Activated T-helper 2 cell treated with anti-CD3 and anti-CD28 coated beads, Interferon-gamma antibody, Interleukin-2, Interleukin-4, amounts not matched to agents 10 μg/mL and 5 μg/mL and 100 μg/mL, durations not matched to agents 14 hours and 24 hours and 36 hours (primary cell): Measurements from ENCODE around the gene C12orf43. TPM values are rescaled to one million over a fixed set of nuclear protein-coding genes. Genes with fewer than 3 reads are reported as not detected.

Experiments
- DNase-seq: peaks from one replicate; pipeline ENCODE4 v3.0.0; 2021; ENCODE audit warnings: low spot score
- H3K27ac Mint-ChIP-seq: one replicate; pipeline ENCODE4 v1.8.0; 2021; ENCODE audit warnings: mixed read lengths
- H3K27me3 Mint-ChIP-seq: one replicate; pipeline ENCODE4 v1.8.0; 2021; ENCODE audit warnings: low read depth, mixed read lengths
- H3K36me3 Mint-ChIP-seq: one replicate; pipeline ENCODE4 v1.8.0; 2021; ENCODE audit warnings: low read depth, mixed read lengths
- H3K4me1 Mint-ChIP-seq: one replicate; pipeline ENCODE4 v1.8.0; 2021; ENCODE audit warnings: low read depth, mixed read lengths
- H3K4me3 Mint-ChIP-seq: one replicate; pipeline ENCODE4 v1.8.0; 2021; ENCODE audit warnings: low read depth, mild to moderate bottlenecking, moderate library complexity, mixed read lengths
- H3K9me3 Mint-ChIP-seq: one replicate; pipeline ENCODE4 v1.8.0; 2021; ENCODE audit warnings: mixed read lengths
- intact Hi-C: fragments of 100-400 bp; cut with micrococcal nuclease; formaldehyde crosslinking; loops from one replicate; pipeline ENCODE4 v1.15.1; 2023
- total RNA-seq: library from RNA; stranded (reverse); gene quantifications from 2 replicates; pipeline ENCODE4 v1.2.3, GENCODE V29; 2022

The C12orf43 gene
- total RNA-seq, 1 donor from 2014 or later: 30.3 TPM

GRCh38 chr12:120990487-120991055 lies 25.7 kb downstream of the C12orf43 start:
- H3K4me3 Mint-ChIP-seq: no peak overlapping the region
- no peak for DNase-seq
- intact Hi-C loops: no loop called here

GRCh38 chr12:120989687-120990086 lies 26.6 kb downstream of the C12orf43 start:
- Mint-ChIP-seq H3K4me1 (no peaks in the 10 kb centered on the region), H3K36me3 (no peaks in the 10 kb centered on the region), H3K4me3 (no peak overlapping the region), H3K27me3 (peaks cover 11% of the 10 kb centered on the region), H3K27ac (no peak overlapping the region), H3K9me3 (no peaks in the 10 kb centered on the region)
- no peak for DNase-seq
- intact Hi-C loops: no loop called here

More at GRCh38 chr12:120990487-120991055, 25.7 kb downstream of the C12orf43 start:
- Mint-ChIP-seq H3K36me3 (no peaks in the 10 kb centered on the region), H3K27me3 (peaks cover 18% of the 10 kb centered on the region), H3K4me1 (no peaks in the 10 kb centered on the region), H3K27ac (no peak overlapping the region), H3K9me3 (no peaks in the 10 kb centered on the region)

GRCh38 chr12:120988658-120989057 lies 27.6 kb downstream of the C12orf43 start:
- H3K4me1 Mint-ChIP-seq: no peaks in the 10 kb centered on the region
- intact Hi-C loops: no loop called here
- H3K9me3 Mint-ChIP-seq: no peaks in the 10 kb centered on the region
- no peak for DNase-seq
- H3K27ac Mint-ChIP-seq: no peak overlapping the region
- H3K36me3 Mint-ChIP-seq: no peaks in the 10 kb centered on the region
- peaks cover 8% of the 10 kb centered on the region for H3K27me3 Mint-ChIP-seq
- H3K4me3 Mint-ChIP-seq: no peak overlapping the region

- Mint-ChIP-seq H3K36me3 (no peaks in the 10 kb centered on the region), H3K4me1 (no peaks in the 10 kb centered on the region), H3K4me3 (no peak overlapping the region), H3K27ac (no peak overlapping the region), H3K9me3 (no peaks in the 10 kb centered on the region), H3K27me3 (peaks cover 8% of the 10 kb centered on the region)
- DNase-seq: no peak
- intact Hi-C loops: no loop called here
Observed at GRCh38 chr12:120988234-120988633, 28.1 kb downstream of the C12orf43 start.

- H3K27ac Mint-ChIP-seq: no peak overlapping the region
- intact Hi-C loops: no loop called here
- H3K4me1 Mint-ChIP-seq: no peaks in the 10 kb centered on the region
- no peak overlapping the region for H3K4me3 Mint-ChIP-seq
- H3K36me3 Mint-ChIP-seq: no peaks in the 10 kb centered on the region
- DNase-seq: no peak
- no peaks in the 10 kb centered on the region for H3K9me3 Mint-ChIP-seq
- H3K27me3 Mint-ChIP-seq: no peaks in the 10 kb centered on the region
Observed at GRCh38 chr12:120984351-120984898, 31.9 kb downstream of the C12orf43 start.

- no peaks in the 10 kb centered on the region for H3K36me3 Mint-ChIP-seq
- no peaks in the 10 kb centered on the region for H3K9me3 Mint-ChIP-seq
- intact Hi-C loops: no loop called here
- no peaks in the 10 kb centered on the region for H3K27me3 Mint-ChIP-seq
- no peaks in the 10 kb centered on the region for H3K4me1 Mint-ChIP-seq
- no peak for DNase-seq
- H3K27ac Mint-ChIP-seq: no peak overlapping the region
- no peak overlapping the region for H3K4me3 Mint-ChIP-seq
Observed at GRCh38 chr12:120983759-120984158, 32.5 kb downstream of the C12orf43 start.

- no peaks in the 10 kb centered on the region for H3K27me3 Mint-ChIP-seq
- H3K27ac Mint-ChIP-seq: no peak overlapping the region
- intact Hi-C loops: no loop called here
- no peaks in the 10 kb centered on the region for H3K9me3 Mint-ChIP-seq
- H3K4me1 Mint-ChIP-seq: no peaks in the 10 kb centered on the region
- H3K36me3 Mint-ChIP-seq: no peaks in the 10 kb centered on the region
- DNase-seq: no peak
- H3K4me3 Mint-ChIP-seq: no peak overlapping the region
Observed at GRCh38 chr12:120982659-120983058, 33.6 kb downstream of the C12orf43 start.

GRCh38 chr12:120981407-120981941 lies 34.8 kb downstream of the C12orf43 start:
- H3K27me3 Mint-ChIP-seq: no peaks in the 10 kb centered on the region
- no peak overlapping the region for H3K4me3 Mint-ChIP-seq
- intact Hi-C loops: no loop called here
- no peaks in the 10 kb centered on the region for H3K4me1 Mint-ChIP-seq
- H3K9me3 Mint-ChIP-seq: no peaks in the 10 kb centered on the region
- no peak for DNase-seq
- no peaks in the 10 kb centered on the region for H3K36me3 Mint-ChIP-seq
- H3K27ac Mint-ChIP-seq: no peak overlapping the region

GRCh38 chr12:120980800-120981368 lies 35.4 kb downstream of the C12orf43 start:
- no peak for DNase-seq
- no peak overlapping the region for H3K4me3 Mint-ChIP-seq
- H3K36me3 Mint-ChIP-seq: no peaks in the 10 kb centered on the region
- intact Hi-C loops: no loop called here
- H3K27me3 Mint-ChIP-seq: no peaks in the 10 kb centered on the region
- H3K9me3 Mint-ChIP-seq: no peaks in the 10 kb centered on the region
- H3K4me1 Mint-ChIP-seq: no peaks in the 10 kb centered on the region
- no peak overlapping the region for H3K27ac Mint-ChIP-seq

GRCh38 chr12:120979862-120980696 lies 36.2 kb downstream of the C12orf43 start:
- Mint-ChIP-seq H3K9me3 (no peaks in the 10 kb centered on the region), H3K27ac (no peak overlapping the region), H3K36me3 (no peaks in the 10 kb centered on the region), H3K27me3 (no peaks in the 10 kb centered on the region), H3K4me3 (no peak overlapping the region), H3K4me1 (no peaks in the 10 kb centered on the region)
- DNase-seq: no peak
- intact Hi-C loops: loop anchor here (10.0 kb wide), 1 partner anchor 255 kb away; the partner anchor contains the start of gene ACADS

GRCh38 chr12:120979220-120979861 lies 36.9 kb downstream of the C12orf43 start:
- intact Hi-C loops: loop anchor here (10.0 kb wide), 1 partner anchor 255 kb away; the partner anchor contains the start of gene ACADS
- Mint-ChIP-seq H3K36me3 (no peaks in the 10 kb centered on the region), H3K4me3 (no peak overlapping the region), H3K4me1 (no peaks in the 10 kb centered on the region), H3K27me3 (no peaks in the 10 kb centered on the region), H3K9me3 (no peaks in the 10 kb centered on the region), H3K27ac (no peak overlapping the region)
- DNase-seq: no peak
